ENCODE data around the gene CCR8. TPM values are rescaled to one million over a fixed set of nuclear protein-coding genes. Genes with fewer than 3 reads are reported as not detected.
"Not testable (repeated sequence)": the region's sequence is repeated elsewhere in the genome, so short reads cannot be mapped to it uniquely, and the experiment has no call there.

Gene CCR8
- polyA plus RNA-seq, 4 donors = 0.09 TPM; not detected in 3

- not testable (repeated sequence) for H3K27ac ChIP-seq (ENCODE audit: low read depth in 1 of 3, low read length in 2 of 3); H3K9me3 ChIP-seq (ENCODE audit: control insufficient read depth in 2 of 2, insufficient read depth in 1 of 2, low read depth in 1 of 2, low read length in 1 of 2); H3K4me1 ChIP-seq (ENCODE audit: control insufficient read depth in 3 of 3, insufficient read depth in 2 of 3, low read depth in 1 of 3, low read length in 2 of 3); H3K27me3 ChIP-seq (ENCODE audit: control insufficient read depth in 3 of 3, insufficient read depth in 3 of 3, low read length in 3 of 3); FAIRE-seq; H3K4me3 ChIP-seq (ENCODE audit: low read depth in 1 of 3, low read length in 3 of 3); H3K36me3 ChIP-seq (ENCODE audit: control insufficient read depth in 3 of 3, insufficient read depth in 2 of 3, low read depth in 1 of 3, low read length in 3 of 3); DNase-seq
- 86 to 91% (median 87%) methylated on average over 4 of the region's 4 CpGs for WGBS, 3 donors
These were observed 40.9 kb downstream of the CCR8 start for GRCh38 chr3:39370450-39370849.

- H3K4me3 ChIP-seq (ENCODE audit: low read depth in 1 of 3, low read length in 3 of 3) = no peak overlapping the region
- H3K36me3 ChIP-seq (ENCODE audit: control insufficient read depth in 3 of 3, insufficient read depth in 2 of 3, low read depth in 1 of 3, low read length in 3 of 3) = no peaks in the 10 kb centered on the region
- no peaks in the 10 kb centered on the region for H3K9me3 ChIP-seq (ENCODE audit: control insufficient read depth in 2 of 2, insufficient read depth in 1 of 2, low read depth in 1 of 2, low read length in 1 of 2)
- no peak for DNase-seq
- no peak overlapping the region for H3K27ac ChIP-seq (ENCODE audit: low read depth in 1 of 3, low read length in 2 of 3)
- no peak for FAIRE-seq
- H3K27me3 ChIP-seq (ENCODE audit: control insufficient read depth in 3 of 3, insufficient read depth in 3 of 3, low read length in 3 of 3) = no peaks in the 10 kb centered on the region
- H3K4me1 ChIP-seq (ENCODE audit: control insufficient read depth in 3 of 3, insufficient read depth in 2 of 3, low read depth in 1 of 3, low read length in 2 of 3) = no peaks in the 10 kb centered on the region
These were observed 43.3 kb downstream of the CCR8 start for GRCh38 chr3:39372833-39373232.

- no peaks in the 10 kb centered on the region for H3K4me1 ChIP-seq (ENCODE audit: control insufficient read depth in 3 of 3, insufficient read depth in 2 of 3, low read depth in 1 of 3, low read length in 2 of 3)
- H3K4me3 ChIP-seq (ENCODE audit: low read depth in 1 of 3, low read length in 3 of 3) = no peak overlapping the region
- no peaks in the 10 kb centered on the region for H3K36me3 ChIP-seq (ENCODE audit: control insufficient read depth in 3 of 3, insufficient read depth in 2 of 3, low read depth in 1 of 3, low read length in 3 of 3)
- no peak overlapping the region for H3K27ac ChIP-seq (ENCODE audit: low read depth in 1 of 3, low read length in 2 of 3)
- DNase-seq (no peak), FAIRE-seq (no peak)
- H3K9me3 ChIP-seq (ENCODE audit: control insufficient read depth in 2 of 2, insufficient read depth in 1 of 2, low read depth in 1 of 2, low read length in 1 of 2) = no peaks in the 10 kb centered on the region
- H3K27me3 ChIP-seq (ENCODE audit: control insufficient read depth in 3 of 3, insufficient read depth in 3 of 3, low read length in 3 of 3) = no peaks in the 10 kb centered on the region
- 63 to 80% (median 74%) methylated on average over 5 of the region's 5 CpGs for WGBS, 3 donors
These were observed 47.6 kb downstream of the CCR8 start for GRCh38 chr3:39376959-39377634.

- Histone ChIP-seq H3K27ac (ENCODE audit: low read depth in 1 of 3, low read length in 2 of 3) (no peak overlapping the region), H3K4me3 (ENCODE audit: low read depth in 1 of 3, low read length in 3 of 3) (no peak overlapping the region), H3K36me3 (ENCODE audit: control insufficient read depth in 3 of 3, insufficient read depth in 2 of 3, low read depth in 1 of 3, low read length in 3 of 3) (no peaks in the 10 kb centered on the region), H3K4me1 (ENCODE audit: control insufficient read depth in 3 of 3, insufficient read depth in 2 of 3, low read depth in 1 of 3, low read length in 2 of 3) (no peaks in the 10 kb centered on the region), H3K9me3 (ENCODE audit: control insufficient read depth in 2 of 2, insufficient read depth in 1 of 2, low read depth in 1 of 2, low read length in 1 of 2) (no peaks in the 10 kb centered on the region), H3K27me3 (ENCODE audit: control insufficient read depth in 3 of 3, insufficient read depth in 3 of 3, low read length in 3 of 3) (no peaks in the 10 kb centered on the region)
- FAIRE-seq (no peak), DNase-seq (peak; percentile 80 to 82)
- 6 to 23% (median 21%) methylated on average over 4 of the region's 4 CpGs for WGBS, 3 donors
These were observed 48.6 kb downstream of the CCR8 start for GRCh38 chr3:39378088-39378487.

GRCh38 chr3:39378957-39379777, 49.7 kb downstream of the CCR8 start:
- Histone ChIP-seq H3K9me3 (ENCODE audit: control insufficient read depth in 2 of 2, insufficient read depth in 1 of 2, low read depth in 1 of 2, low read length in 1 of 2) (no peaks in the 10 kb centered on the region), H3K27me3 (ENCODE audit: control insufficient read depth in 3 of 3, insufficient read depth in 3 of 3, low read length in 3 of 3) (no peaks in the 10 kb centered on the region), H3K4me1 (ENCODE audit: control insufficient read depth in 3 of 3, insufficient read depth in 2 of 3, low read depth in 1 of 3, low read length in 2 of 3) (no peaks in the 10 kb centered on the region), H3K36me3 (ENCODE audit: control insufficient read depth in 3 of 3, insufficient read depth in 2 of 3, low read depth in 1 of 3, low read length in 3 of 3) (no peaks in the 10 kb centered on the region), H3K4me3 (ENCODE audit: low read depth in 1 of 3, low read length in 3 of 3) (no peak overlapping the region), H3K27ac (ENCODE audit: low read depth in 1 of 3, low read length in 2 of 3) (no peak overlapping the region)
- 51 to 76% (median 56%) methylated on average over 10 of the region's 10 CpGs for WGBS, 3 donors
- DNase-seq (peak; percentile 11 to 35), FAIRE-seq (no peak)

GRCh38 chr3:39379778-39380155, 50.3 kb downstream of the CCR8 start:
- Histone ChIP-seq H3K9me3 (ENCODE audit: control insufficient read depth in 2 of 2, insufficient read depth in 1 of 2, low read depth in 1 of 2, low read length in 1 of 2) (no peaks in the 10 kb centered on the region), H3K27me3 (ENCODE audit: control insufficient read depth in 3 of 3, insufficient read depth in 3 of 3, low read length in 3 of 3) (no peaks in the 10 kb centered on the region), H3K4me1 (ENCODE audit: control insufficient read depth in 3 of 3, insufficient read depth in 2 of 3, low read depth in 1 of 3, low read length in 2 of 3) (no peaks in the 10 kb centered on the region), H3K36me3 (ENCODE audit: control insufficient read depth in 3 of 3, insufficient read depth in 2 of 3, low read depth in 1 of 3, low read length in 3 of 3) (no peaks in the 10 kb centered on the region), H3K27ac (ENCODE audit: low read depth in 1 of 3, low read length in 2 of 3) (no peak overlapping the region), H3K4me3 (ENCODE audit: low read depth in 1 of 3, low read length in 3 of 3) (no peak overlapping the region)
- 87 to 90% (median 88%) methylated on average over 5 of the region's 5 CpGs for WGBS, 3 donors
- no peak for DNase-seq
- no peak for FAIRE-seq

- DNase-seq = no peak
- no peaks in the 10 kb centered on the region for H3K9me3 ChIP-seq (ENCODE audit: control insufficient read depth in 2 of 2, insufficient read depth in 1 of 2, low read depth in 1 of 2, low read length in 1 of 2)
- H3K36me3 ChIP-seq (ENCODE audit: control insufficient read depth in 3 of 3, insufficient read depth in 2 of 3, low read depth in 1 of 3, low read length in 3 of 3) = no peaks in the 10 kb centered on the region
- H3K4me1 ChIP-seq (ENCODE audit: control insufficient read depth in 3 of 3, insufficient read depth in 2 of 3, low read depth in 1 of 3, low read length in 2 of 3) = peaks cover 0 to 6% (median 5%) of the 10 kb centered on the region in 3 donors
- no peaks in the 10 kb centered on the region for H3K27me3 ChIP-seq (ENCODE audit: control insufficient read depth in 3 of 3, insufficient read depth in 3 of 3, low read length in 3 of 3)
- FAIRE-seq = no peak
- no peak overlapping the region for H3K4me3 ChIP-seq (ENCODE audit: low read depth in 1 of 3, low read length in 3 of 3)
- 92 to 100% (median 97%) methylated on average over 3 of the region's 3 CpGs for WGBS, 3 donors
- H3K27ac ChIP-seq (ENCODE audit: low read depth in 1 of 3, low read length in 2 of 3) = no peak overlapping the region
These were observed 51.9 kb downstream of the CCR8 start for GRCh38 chr3:39381432-39381831.
